Gastroesophageal sphincter (tissue), 3 donors: ENCODE results near the gene AFF3.

Experiments
- POLR2A ChIP-seq, 2 donors: fragments of 450-650 bp; IDR thresholded peaks; one replicate each; pipeline ENCODE4 v1.6.1; 2017; ENCODE audit warnings: antibody characterized with exemption in 2 of 2, mild to moderate bottlenecking in 2 of 2, moderate library complexity in 1 of 2
- TF ChIP-seq, protein P1 (sequence below), 4 experiments: fragments of 200-600 bp in 2 of 4; fragments of 450-650 bp in 2 of 4; sonication (generic) in 1 of 4; IDR thresholded peaks; one replicate each; pipeline ENCODE4 v1.5.1; 2017 to 2019; ENCODE audit warnings: antibody characterized with exemption in 4 of 4, mild to moderate bottlenecking in 2 of 4, moderate library complexity in 2 of 4

DNA sequence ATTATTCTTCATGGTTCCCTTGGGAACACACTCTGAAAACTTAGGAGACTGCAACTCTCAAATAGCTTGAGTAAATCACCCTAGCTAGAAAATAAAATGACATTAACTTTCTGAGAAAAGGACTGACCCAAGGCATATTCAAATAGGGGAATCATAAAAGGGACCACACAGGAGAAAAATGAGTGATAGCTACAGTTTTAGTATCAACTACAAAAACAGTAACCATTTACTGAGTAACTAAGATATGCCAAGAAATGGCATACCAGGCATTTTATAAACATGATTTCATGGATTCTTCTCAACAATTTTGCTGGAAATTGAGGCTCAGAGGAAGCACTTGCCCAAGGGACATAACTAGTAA, 84.5 kb downstream of the AFF3 start:
- TF ChIP-seq POLR2A (IDR thresholded peaks at IDR 0.05), result no peak
- TF ChIP-seq, protein P1, sequence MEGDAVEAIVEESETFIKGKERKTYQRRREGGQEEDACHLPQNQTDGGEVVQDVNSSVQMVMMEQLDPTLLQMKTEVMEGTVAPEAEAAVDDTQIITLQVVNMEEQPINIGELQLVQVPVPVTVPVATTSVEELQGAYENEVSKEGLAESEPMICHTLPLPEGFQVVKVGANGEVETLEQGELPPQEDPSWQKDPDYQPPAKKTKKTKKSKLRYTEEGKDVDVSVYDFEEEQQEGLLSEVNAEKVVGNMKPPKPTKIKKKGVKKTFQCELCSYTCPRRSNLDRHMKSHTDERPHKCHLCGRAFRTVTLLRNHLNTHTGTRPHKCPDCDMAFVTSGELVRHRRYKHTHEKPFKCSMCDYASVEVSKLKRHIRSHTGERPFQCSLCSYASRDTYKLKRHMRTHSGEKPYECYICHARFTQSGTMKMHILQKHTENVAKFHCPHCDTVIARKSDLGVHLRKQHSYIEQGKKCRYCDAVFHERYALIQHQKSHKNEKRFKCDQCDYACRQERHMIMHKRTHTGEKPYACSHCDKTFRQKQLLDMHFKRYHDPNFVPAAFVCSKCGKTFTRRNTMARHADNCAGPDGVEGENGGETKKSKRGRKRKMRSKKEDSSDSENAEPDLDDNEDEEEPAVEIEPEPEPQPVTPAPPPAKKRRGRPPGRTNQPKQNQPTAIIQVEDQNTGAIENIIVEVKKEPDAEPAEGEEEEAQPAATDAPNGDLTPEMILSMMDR (IDR thresholded peaks at IDR 0.05), result no peak
